ENCODE data around the gene GJA5. TPM values are rescaled to one million over a fixed set of nuclear protein-coding genes. Genes with fewer than 3 reads are reported as not detected.
A peak's percentile ranks its signal among the peaks of the same experiment; 100 is the strongest.

Gene GJA5
- total and polyA plus RNA-seq, 2 donors (not counting 3 experiments of a cell fraction or from before 2014, with no cell fraction given) = 0.55 to 5.9 TPM

DNA sequence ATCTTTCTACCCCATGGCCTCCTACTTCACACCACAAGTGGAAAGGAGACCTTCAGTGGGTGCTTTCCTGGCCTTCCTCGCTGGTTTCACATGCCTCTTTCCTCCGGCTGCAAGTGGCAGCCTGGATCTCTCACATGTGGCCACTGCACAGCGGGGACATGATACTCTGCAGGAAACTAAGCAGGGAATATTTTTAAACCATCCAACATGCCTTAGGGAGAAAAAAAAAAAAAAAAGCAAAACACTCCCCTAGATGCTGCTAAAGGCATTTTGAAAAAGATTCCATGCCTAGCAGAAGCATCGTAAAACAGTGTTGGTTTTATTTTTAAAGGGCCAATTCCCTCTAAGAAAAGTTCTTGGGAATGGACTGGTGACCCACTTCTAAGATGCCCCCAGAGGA, 12.2 kb upstream of the GJA5 start:
- no peak for FAIRE-seq

DNA sequence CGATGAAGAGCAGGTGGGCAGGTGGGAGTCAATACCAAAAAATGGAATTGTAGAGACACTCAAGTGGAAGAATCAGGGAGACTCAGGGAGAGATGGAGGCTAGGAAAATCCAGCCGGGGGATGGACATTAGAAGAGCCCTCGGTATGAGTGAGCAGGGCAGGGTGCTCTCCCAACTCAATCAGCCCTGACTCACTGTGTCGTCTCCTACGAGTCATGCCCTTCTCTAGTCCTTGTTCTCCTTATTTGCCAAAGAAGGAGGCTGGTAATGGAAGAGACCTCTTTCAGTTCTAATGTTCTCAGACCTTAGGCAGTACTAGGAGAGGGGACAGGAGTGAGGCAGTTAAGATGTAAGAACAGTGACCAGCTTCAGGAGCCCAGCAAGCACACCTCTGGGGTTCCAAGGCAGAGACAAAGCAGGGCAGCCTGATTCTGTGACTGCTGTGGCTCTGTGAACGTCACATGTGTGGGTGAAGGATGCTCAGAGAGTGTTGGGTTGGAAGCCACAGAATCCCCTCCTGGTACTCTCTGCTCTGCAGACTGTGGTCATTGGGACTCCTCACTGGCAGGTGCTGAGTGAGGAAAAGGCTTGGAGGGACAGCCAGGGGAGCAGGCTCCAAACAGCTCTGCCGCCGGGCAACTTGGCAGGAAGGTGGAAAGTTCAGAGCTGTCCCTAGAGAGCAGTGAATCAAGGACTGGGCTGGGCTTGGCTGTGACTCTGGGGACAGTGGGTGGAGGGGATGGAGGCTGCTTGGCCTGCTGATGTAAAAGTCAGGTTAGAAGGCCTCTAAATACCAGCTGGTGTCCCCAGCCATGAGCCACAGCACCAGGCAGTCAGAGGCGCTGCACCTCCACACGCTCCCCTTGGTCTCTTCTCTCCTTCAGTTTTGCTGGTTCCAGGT, 11.1 kb upstream of the GJA5 start:
- no peaks in the 10 kb centered on the region for H4K20me1 ChIP-seq (replicated peaks; ENCODE audit: control insufficient read depth, extremely low read depth, insufficient read depth, low read length)
- CTCF ChIA-PET = interaction anchor here (0.9 to 1.2 kb wide), 3 partner anchors 9 to 121 kb away, joined by 3 to 8 read pairs (median 3); no protein-coding TSS in a partner anchor
- no peak for FAIRE-seq
- no peaks in the 10 kb centered on the region for H3K9me3 ChIP-seq (replicated peaks; ENCODE audit: control insufficient read depth, insufficient read depth, low read length)
- no peaks in the 10 kb centered on the region for H3K79me2 ChIP-seq (ENCODE audit: control insufficient read depth, insufficient read depth, low read length)
- dilution Hi-C loops (cut with MboI; ENCODE audit: extremely low pct_ligation_motif_present, low sequenced_read_pairs) (no loop called here), intact Hi-C loops (cut with micrococcal nuclease) (no loop called here)
- BruUV-seq (replicated peaks) = no TSS peak
- H3K4me2 ChIP-seq (ENCODE audit: insufficient read depth, low read length) = no peak overlapping the region
- no peaks in the 10 kb centered on the region for H3K9me1 ChIP-seq (replicated peaks; ENCODE audit: control insufficient read depth, extremely low read depth, insufficient read depth, low read length)
- H2AFZ ChIP-seq (ENCODE audit: low read depth, low read length) = peak overlapping the region; percentile 11
- H3K4me1 ChIP-seq (ENCODE audit: control insufficient read depth, extremely low read depth, insufficient read depth, low read length) = peaks cover 14% of the 10 kb centered on the region
- H3K9ac ChIP-seq (replicated peaks; ENCODE audit: extremely low read depth, insufficient read depth, low read length) = no peak overlapping the region
- H3K27me3 ChIP-seq (ENCODE audit: control insufficient read depth in 2 of 2, insufficient read depth in 2 of 2, low read length in 2 of 2) = peaks cover 36 to 37% of the 10 kb centered on the region in 2 experiments
- POLR2A ChIA-PET = no interaction called here
- no peak overlapping the region for H3K27ac ChIP-seq (ENCODE audit: insufficient read depth, low read depth, low read length)
- H3K36me3 ChIP-seq (ENCODE audit: control insufficient read depth in 2 of 2, extremely low read depth in 1 of 2, insufficient read depth in 2 of 2, low read length in 2 of 2) = no peaks in the 10 kb centered on the region
- no peak for TF ChIP-seq GATA2 (IDR thresholded peaks at IDR 0.05; ENCODE audit: insufficient read depth, insufficient read length, low read depth, low read length)
- TF ChIP-seq MYC (IDR thresholded peaks at IDR 0.05; ENCODE audit: low read depth, low read length) = no peak
- no peak for TF ChIP-seq EZH2 (IDR thresholded peaks at IDR 0.05; ENCODE audit: borderline replicate concordance, low read depth, low read length, severe bottlenecking)
- TF ChIP-seq FOS (IDR thresholded peaks at IDR 0.05; ENCODE audit: borderline replicate concordance, insufficient read depth, low read length) = peak; percentile 61
- DNase-seq (ENCODE audit: low read depth, low spot score) = no peak
- H3K4me3 ChIP-seq (replicated peaks in 1 of 3; ENCODE audit: insufficient read depth in 1 of 3, low read depth in 1 of 3, low read length in 3 of 3) = no peak overlapping the region

More for the DNA sequence above, 12.2 kb upstream of the GJA5 start:
- Histone ChIP-seq H2AFZ (ENCODE audit: low read depth, low read length) (no peak overlapping the region), H3K27me3 (ENCODE audit: control insufficient read depth in 2 of 2, insufficient read depth in 2 of 2, low read length in 2 of 2) (peaks cover 41 to 42% of the 10 kb centered on the region in 2 experiments), H3K27ac (ENCODE audit: insufficient read depth, low read depth, low read length) (no peak overlapping the region), H3K9me1 (replicated peaks; ENCODE audit: control insufficient read depth, extremely low read depth, insufficient read depth, low read length) (no peaks in the 10 kb centered on the region), H4K20me1 (replicated peaks; ENCODE audit: control insufficient read depth, extremely low read depth, insufficient read depth, low read length) (no peaks in the 10 kb centered on the region), H3K9ac (replicated peaks; ENCODE audit: extremely low read depth, insufficient read depth, low read length) (no peak overlapping the region), H3K4me3 (replicated peaks in 1 of 3; ENCODE audit: insufficient read depth in 1 of 3, low read depth in 1 of 3, low read length in 3 of 3) (no peak overlapping the region), H3K79me2 (ENCODE audit: control insufficient read depth, insufficient read depth, low read length) (no peaks in the 10 kb centered on the region), H3K36me3 (ENCODE audit: control insufficient read depth in 2 of 2, extremely low read depth in 1 of 2, insufficient read depth in 2 of 2, low read length in 2 of 2) (no peaks in the 10 kb centered on the region), H3K9me3 (replicated peaks; ENCODE audit: control insufficient read depth, insufficient read depth, low read length) (no peaks in the 10 kb centered on the region), H3K4me2 (ENCODE audit: insufficient read depth, low read length) (no peak overlapping the region), H3K4me1 (ENCODE audit: control insufficient read depth, extremely low read depth, insufficient read depth, low read length) (peaks cover 14% of the 10 kb centered on the region)
- TF ChIP-seq GATA2 (IDR thresholded peaks at IDR 0.05; ENCODE audit: insufficient read depth, insufficient read length, low read depth, low read length) (no peak), MAX (IDR thresholded peaks at IDR 0.05; ENCODE audit: insufficient read depth, insufficient read length) (no peak), POLR2AphosphoS5 (IDR thresholded peaks at IDR 0.05; ENCODE audit: insufficient read depth, low read depth, low read length) (no peak), POLR2A (IDR thresholded peaks at IDR 0.05; ENCODE audit: low read depth, low read length) (no peak)
- intact Hi-C loops (cut with micrococcal nuclease) = no loop called here
- DNase-seq (ENCODE audit: low read depth, low spot score) = no peak
- dilution Hi-C loops (cut with MboI; ENCODE audit: extremely low pct_ligation_motif_present, low sequenced_read_pairs) = no loop called here
- CTCF ChIA-PET = no interaction called here
- POLR2A ChIA-PET = no interaction called here
- BruUV-seq (replicated peaks) = no TSS peak
